HepG2 (cell line): ENCODE results near the gene SLX9.

Experiments
- IKZF4 ChIP-seq: sonication (generic); formaldehyde crosslinking; IDR thresholded peaks from 2 replicates; pipeline ENCODE4 v1.5.1; 2020; ENCODE audit warnings: borderline replicate concordance, mild to moderate bottlenecking, low read depth, missing genetic modification reagents; ENCODE audit errors: not compliant biosample characterization
- JUND ChIP-seq: sonication (generic); formaldehyde crosslinking; IDR thresholded peaks from 2 replicates; pipeline ENCODE4 v1.8.0; 2022; ENCODE audit warnings: mild to moderate bottlenecking, missing genetic modification reagents
- POLR2G ChIP-seq: fragments of 200-400 bp; formaldehyde crosslinking; IDR thresholded peaks from 2 replicates; pipeline ENCODE4 v1.6.1; 2018; ENCODE audit warnings: mild to moderate bottlenecking, low read depth, low read length, moderate library complexity
- ZNF253 ChIP-seq: sonication (generic); formaldehyde crosslinking; IDR thresholded peaks from 2 replicates; pipeline ENCODE4 v1.8.0; 2022; ENCODE audit warnings: mild to moderate bottlenecking, missing genetic modification reagents, borderline replicate concordance
- TF ChIP-seq, protein P1 (sequence below): sonication (generic); formaldehyde crosslinking; IDR thresholded peaks from 2 replicates; pipeline ENCODE4 v1.5.0; 2020; ENCODE audit warnings: mild to moderate bottlenecking, missing genetic modification reagents, moderate library complexity

DNA sequence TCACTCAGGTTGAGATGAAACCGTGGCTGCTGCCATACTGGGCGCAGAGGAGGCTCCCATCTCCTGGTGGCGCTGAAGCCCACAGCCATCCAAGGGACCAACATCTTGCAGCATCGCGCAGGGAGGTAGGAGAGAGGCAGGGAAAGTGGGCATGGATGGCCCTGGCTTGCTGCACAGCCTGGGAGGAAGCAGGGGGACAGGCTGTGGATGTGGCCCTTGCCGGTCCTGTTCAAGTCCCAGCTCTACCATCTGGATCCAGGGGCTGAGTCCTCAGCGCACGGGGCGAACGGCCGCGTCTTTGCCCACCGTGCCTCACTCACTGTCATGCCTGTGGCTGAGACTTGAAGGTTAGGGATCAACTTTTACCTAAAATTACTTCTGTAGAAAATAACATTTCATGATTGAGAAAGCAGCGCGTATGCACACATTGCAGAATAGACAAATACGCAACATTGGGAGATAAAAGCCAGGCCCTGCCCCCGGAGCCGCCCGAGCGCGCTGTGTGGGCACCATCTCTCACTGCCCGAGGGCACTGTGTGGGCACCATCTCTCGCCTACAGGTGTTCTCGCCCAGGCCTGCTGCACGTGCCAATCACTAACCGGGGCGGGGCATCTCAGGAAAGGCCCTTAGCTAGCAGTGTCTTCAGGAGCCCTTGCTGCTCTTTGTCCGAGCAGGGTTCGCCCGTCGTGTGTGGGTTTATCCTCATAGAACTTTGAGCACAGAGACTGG, 11.5 kb downstream of the SLX9 start:
- TF ChIP-seq ZNF253 (CRISPR knock-in tag): no peak
- no peak for TF ChIP-seq POLR2G
- no peak for TF ChIP-seq IKZF4
- TF ChIP-seq JUND: no peak
- TF ChIP-seq, protein P1, sequence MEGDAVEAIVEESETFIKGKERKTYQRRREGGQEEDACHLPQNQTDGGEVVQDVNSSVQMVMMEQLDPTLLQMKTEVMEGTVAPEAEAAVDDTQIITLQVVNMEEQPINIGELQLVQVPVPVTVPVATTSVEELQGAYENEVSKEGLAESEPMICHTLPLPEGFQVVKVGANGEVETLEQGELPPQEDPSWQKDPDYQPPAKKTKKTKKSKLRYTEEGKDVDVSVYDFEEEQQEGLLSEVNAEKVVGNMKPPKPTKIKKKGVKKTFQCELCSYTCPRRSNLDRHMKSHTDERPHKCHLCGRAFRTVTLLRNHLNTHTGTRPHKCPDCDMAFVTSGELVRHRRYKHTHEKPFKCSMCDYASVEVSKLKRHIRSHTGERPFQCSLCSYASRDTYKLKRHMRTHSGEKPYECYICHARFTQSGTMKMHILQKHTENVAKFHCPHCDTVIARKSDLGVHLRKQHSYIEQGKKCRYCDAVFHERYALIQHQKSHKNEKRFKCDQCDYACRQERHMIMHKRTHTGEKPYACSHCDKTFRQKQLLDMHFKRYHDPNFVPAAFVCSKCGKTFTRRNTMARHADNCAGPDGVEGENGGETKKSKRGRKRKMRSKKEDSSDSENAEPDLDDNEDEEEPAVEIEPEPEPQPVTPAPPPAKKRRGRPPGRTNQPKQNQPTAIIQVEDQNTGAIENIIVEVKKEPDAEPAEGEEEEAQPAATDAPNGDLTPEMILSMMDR: no peak
